Gastroesophageal sphincter (tissue), 3 donors: Measurements from ENCODE around the gene FOXD2.

Experiments
- EP300 ChIP-seq: sonication (generic); formaldehyde crosslinking; IDR thresholded peaks from one replicate; pipeline ENCODE4 v1.6.1; 2017; ENCODE audit warnings: antibody characterized with exemption, mild to moderate bottlenecking
- POLR2AphosphoS5 ChIP-seq: sonication (generic); formaldehyde crosslinking; IDR thresholded peaks from one replicate; pipeline ENCODE4 v1.6.1; 2017; ENCODE audit warnings: antibody characterized with exemption
- TF ChIP-seq, protein P1 (sequence below), 4 experiments: fragments of 200-600 bp in 2 of 4; fragments of 450-650 bp in 2 of 4; sonication (generic) in 1 of 4; IDR thresholded peaks; one replicate each; pipeline ENCODE4 v1.5.1; 2017 to 2019; ENCODE audit warnings: antibody characterized with exemption in 4 of 4, mild to moderate bottlenecking in 2 of 4, moderate library complexity in 2 of 4

DNA sequence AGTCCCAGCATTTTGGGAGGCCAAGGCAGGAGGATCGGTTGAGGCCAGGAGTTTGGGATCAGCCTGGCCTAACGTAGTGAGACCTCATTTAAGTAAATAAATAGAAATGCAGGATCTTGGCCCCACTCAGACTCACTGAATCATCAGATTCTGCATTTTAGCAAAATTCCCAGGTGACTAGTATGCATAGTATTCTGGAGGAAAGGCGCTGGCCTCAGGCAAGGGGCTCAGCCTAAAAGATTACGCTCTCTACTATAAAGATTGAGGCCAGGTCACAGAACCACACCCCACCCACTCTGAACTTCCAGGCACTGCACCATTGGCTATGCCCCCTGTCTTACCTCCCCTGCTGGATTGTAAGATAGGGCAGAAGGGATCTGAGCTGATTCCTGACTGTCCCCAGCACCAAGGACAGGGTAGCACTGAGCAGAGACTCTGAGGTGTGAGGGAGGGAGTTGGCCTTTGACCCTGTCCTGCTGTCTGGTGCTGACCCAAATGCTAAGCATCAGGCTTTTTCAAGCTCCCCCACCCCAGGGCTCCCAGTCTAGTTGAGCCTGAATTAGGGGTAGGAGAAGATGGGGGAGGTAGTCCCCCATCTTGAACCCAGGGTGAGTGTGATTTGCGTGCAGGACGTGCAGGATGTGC, 19.0 kb upstream of the FOXD2 start:
- TF ChIP-seq POLR2AphosphoS5 (no peak), EP300 (no peak)
- TF ChIP-seq, protein P1, sequence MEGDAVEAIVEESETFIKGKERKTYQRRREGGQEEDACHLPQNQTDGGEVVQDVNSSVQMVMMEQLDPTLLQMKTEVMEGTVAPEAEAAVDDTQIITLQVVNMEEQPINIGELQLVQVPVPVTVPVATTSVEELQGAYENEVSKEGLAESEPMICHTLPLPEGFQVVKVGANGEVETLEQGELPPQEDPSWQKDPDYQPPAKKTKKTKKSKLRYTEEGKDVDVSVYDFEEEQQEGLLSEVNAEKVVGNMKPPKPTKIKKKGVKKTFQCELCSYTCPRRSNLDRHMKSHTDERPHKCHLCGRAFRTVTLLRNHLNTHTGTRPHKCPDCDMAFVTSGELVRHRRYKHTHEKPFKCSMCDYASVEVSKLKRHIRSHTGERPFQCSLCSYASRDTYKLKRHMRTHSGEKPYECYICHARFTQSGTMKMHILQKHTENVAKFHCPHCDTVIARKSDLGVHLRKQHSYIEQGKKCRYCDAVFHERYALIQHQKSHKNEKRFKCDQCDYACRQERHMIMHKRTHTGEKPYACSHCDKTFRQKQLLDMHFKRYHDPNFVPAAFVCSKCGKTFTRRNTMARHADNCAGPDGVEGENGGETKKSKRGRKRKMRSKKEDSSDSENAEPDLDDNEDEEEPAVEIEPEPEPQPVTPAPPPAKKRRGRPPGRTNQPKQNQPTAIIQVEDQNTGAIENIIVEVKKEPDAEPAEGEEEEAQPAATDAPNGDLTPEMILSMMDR (IDR thresholded peaks at IDR 0.05), result no peak
